ENCODE data around the gene STXBP3.

DNA sequence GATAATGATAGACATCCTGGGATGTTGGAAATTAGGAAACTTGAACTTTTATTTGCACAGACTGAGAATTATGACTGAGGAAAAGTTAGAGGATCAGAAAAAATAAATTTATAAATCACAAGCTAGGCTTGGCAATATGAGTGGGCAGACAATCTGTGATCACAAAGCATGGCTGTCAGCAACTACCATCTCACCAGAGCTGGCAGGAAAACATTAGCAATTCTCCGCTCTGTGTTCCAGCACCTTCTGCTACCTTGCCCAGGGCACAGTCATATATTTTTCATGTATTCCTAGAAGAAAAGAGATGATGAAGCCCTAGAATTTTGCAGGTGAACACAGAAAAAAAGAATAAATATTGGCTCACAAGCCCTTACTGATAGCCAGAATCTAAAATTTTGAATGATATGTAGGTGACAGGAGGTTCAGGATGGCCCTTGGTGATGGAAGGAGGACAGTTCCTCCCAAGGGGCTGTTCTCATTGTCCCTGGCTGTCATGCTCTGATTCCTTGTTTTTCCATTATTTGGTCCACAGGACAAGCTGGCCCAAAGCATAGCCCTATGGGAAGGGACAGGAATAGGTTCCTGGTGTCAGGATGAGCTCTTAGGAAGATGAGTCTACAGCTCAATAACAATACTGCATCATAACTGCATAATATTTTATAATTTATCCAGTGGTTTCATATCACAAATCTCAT, 12.2 kb upstream of the STXBP3 start:
- TF ChIP-seq, protein P1, sequence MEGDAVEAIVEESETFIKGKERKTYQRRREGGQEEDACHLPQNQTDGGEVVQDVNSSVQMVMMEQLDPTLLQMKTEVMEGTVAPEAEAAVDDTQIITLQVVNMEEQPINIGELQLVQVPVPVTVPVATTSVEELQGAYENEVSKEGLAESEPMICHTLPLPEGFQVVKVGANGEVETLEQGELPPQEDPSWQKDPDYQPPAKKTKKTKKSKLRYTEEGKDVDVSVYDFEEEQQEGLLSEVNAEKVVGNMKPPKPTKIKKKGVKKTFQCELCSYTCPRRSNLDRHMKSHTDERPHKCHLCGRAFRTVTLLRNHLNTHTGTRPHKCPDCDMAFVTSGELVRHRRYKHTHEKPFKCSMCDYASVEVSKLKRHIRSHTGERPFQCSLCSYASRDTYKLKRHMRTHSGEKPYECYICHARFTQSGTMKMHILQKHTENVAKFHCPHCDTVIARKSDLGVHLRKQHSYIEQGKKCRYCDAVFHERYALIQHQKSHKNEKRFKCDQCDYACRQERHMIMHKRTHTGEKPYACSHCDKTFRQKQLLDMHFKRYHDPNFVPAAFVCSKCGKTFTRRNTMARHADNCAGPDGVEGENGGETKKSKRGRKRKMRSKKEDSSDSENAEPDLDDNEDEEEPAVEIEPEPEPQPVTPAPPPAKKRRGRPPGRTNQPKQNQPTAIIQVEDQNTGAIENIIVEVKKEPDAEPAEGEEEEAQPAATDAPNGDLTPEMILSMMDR (conservative IDR thresholded peaks at IDR 0.05 in 1 of 2, IDR thresholded peaks at IDR 0.05 in 1 of 2; ENCODE audit: extremely low read depth in 1 of 2, insufficient read depth in 1 of 2, low read depth in 1 of 2, low read length in 2 of 2) = no peak
- TF ChIP-seq EZH2 (IDR thresholded peaks at IDR 0.05; ENCODE audit: borderline replicate concordance, low read length) = no peak
